Posterior vena cava (tissue), 2 donors: Measurements from ENCODE around the gene RSBN1L. TPM values are rescaled to one million over a fixed set of nuclear protein-coding genes. Genes with fewer than 3 reads are reported as not detected.
"Not testable (repeated sequence)": the region's sequence is repeated elsewhere in the genome, so short reads cannot be mapped to it uniquely, and the experiment has no call there.

Experiments
- DNase-seq: peaks from one replicate; pipeline ENCODE4 v3.0.0-alpha.2; 2020; ENCODE audit warnings: low spot score
- intact Hi-C, 2 donors: fragments of 100-400 bp; cut with DNase I; formaldehyde crosslinking; loops; one replicate each; pipeline versions ENCODE4 v1.14.1 to v1.14.2; 2022 to 2023
- total RNA-seq, 2 donors: library from RNA; stranded (reverse); fragmentation: NEBNext Ultra II Directional; extraction: Animal tissue kit (Norgen Biotek cat#: 25700); gene quantifications; one replicate each; pipeline ENCODE4 v1.2.1, GENCODE V29; 2021
- donor health status: DM: yes; HTN: yes; CAD: no.
- donor health status: DM: yes; HTN: yes; CAD: no.

RSBN1L gene
- total RNA-seq, 2 donors from 2014 or later: 19.2 to 19.8 TPM

DNA sequence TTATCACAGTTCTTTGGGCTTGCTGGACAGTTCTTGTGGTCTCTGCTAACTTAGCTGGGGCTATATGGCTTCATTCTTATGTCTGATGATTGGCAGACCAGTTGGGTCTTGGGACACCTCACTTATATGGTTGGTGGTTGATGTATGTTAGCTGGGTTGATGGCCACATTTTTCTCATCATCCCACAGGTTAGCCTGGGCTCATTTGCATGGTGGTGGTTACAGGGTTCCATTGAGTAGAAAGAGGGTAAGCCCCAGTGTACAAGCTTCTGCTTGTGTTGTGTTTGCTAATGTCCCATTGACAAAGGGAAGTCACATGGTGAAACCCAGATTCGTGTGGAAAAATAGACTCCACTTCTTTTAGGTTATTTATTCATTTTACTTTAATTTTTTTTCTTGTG, 61.3 kb downstream of the RSBN1L start:
- intact Hi-C loops: loop anchor here in 1 of 2 donors (5.0 kb wide), 1 partner anchor 100 kb away; no protein-coding TSS in a partner anchor

DNA sequence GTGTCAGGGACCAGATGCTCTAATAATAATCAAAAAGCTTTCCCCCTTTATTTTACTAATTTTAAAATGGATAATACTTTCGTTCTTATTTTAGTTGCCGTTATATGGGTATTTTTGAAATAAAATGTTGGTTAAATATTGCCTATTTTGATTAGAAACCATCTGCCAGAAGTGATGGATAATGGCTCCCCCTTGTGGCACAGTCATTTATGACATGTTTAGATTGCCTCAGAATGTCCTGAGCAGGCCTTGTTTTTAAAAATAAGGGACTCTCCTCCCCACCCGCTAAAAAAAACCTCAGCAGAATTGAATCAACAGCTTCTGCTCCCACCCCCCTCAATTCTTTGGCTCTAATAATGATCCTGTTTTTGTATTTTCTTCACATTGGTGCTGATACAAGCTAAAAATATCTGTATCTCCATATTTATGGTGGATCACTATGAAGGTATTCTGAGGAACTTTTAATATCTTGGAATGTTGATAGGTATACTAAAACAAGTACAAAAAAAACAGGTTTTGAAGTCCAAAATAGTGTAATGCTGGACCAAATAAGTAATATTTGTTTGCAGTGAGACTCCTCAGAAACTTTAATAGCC, 63.1 kb downstream of the RSBN1L start:
- intact Hi-C loops: loop anchor here (2.0 to 5.0 kb wide), 2 partner anchors 101 to 102 kb away; no protein-coding TSS in a partner anchor
- no peak for DNase-seq

More for the DNA sequence above, 61.3 kb downstream of the RSBN1L start:
- no peak for DNase-seq

DNA sequence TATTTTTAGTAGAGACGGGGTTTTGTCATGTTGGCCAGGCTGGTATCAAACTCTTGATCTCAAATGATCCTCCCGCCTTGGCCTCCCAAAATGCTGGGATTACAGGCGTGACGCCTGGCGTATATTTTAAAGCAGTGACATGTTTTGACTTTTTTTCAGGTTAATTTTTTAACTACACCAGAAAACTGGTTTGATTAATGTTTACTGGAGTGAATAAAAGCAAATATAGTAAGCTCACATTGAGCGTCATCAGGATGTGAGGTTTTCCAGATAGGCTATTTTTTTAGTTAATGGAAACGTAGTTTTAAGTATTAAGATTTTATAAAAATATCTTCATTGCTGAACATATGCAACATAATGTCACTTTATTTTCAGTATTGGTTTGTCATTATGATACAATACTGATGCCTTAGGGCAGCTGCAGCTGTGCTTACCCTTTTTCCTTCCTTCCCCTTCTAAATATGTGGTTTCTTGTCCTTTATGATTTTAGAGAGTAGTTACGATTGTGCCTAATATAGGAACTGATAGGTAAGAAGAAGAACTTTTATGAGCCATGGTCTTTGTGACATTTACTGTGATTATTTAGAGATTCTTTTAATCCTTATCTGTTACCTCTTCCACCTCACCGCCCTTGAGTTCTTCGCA, 64.7 kb downstream of the RSBN1L start:
- DNase-seq: no peak
- intact Hi-C loops: no loop called here

DNA sequence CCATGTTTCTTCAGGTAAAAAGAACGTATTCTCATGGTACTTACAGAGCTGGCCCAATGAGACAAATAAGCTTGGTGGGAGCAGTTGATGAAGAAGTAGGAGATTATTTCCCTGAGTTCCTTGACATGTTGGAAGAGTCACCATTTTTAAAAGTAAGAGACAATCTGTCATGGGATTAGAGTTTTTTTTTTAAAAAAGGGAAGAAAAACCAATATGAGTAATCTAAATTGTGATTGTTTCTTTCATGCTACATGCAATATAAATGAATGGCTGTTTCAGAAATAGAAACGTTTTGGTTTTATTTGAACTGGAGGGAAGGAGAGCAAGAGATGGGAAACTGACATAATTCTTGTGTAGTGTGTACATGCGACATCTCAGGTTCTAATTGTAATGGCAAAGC, 69.2 kb downstream of the RSBN1L start:
- intact Hi-C loops: no loop called here
- DNase-seq: no peak

DNA sequence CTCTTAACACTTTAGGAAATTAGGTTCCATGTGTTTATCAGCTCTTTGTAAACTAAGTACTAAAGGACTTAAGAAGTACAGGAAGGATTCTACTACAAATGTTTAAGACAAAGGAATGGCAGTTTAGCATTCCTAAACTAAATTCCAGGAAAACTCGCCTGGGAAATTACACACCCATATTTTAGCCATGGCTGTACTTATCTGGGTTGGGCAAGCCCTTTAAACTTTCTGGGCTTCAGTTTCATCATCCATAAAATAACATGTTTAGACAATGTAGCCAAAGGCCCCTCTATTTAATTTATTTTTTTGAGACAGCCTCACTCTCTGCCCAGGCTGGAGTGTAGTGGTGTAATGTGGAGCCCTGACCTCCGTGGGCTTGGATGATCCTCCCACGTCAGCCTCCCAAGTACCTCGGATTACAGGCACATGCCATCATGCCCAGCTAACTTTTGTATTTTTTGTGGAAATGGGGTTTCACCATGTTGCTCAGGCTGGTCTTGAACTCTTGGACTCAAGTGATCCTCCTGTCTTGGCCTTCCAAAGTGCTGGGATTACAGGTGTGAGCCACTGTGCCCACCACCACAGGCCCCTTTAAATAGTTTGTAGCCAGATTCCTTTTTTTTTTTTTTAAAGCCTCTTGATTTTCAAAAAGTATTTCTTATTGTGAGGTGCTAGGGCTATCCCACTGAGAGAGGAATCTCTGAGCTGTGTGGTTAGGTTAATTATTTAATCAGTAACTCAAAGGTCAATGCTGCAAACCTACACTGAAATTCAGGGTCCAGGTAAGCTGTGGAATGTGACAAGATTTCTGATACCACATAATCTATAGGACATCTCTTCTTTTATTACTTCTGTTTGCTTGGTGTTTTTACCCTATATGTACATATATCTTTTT, 69.9 kb downstream of the RSBN1L start:
- no peak for DNase-seq
- intact Hi-C loops: no loop called here

DNA sequence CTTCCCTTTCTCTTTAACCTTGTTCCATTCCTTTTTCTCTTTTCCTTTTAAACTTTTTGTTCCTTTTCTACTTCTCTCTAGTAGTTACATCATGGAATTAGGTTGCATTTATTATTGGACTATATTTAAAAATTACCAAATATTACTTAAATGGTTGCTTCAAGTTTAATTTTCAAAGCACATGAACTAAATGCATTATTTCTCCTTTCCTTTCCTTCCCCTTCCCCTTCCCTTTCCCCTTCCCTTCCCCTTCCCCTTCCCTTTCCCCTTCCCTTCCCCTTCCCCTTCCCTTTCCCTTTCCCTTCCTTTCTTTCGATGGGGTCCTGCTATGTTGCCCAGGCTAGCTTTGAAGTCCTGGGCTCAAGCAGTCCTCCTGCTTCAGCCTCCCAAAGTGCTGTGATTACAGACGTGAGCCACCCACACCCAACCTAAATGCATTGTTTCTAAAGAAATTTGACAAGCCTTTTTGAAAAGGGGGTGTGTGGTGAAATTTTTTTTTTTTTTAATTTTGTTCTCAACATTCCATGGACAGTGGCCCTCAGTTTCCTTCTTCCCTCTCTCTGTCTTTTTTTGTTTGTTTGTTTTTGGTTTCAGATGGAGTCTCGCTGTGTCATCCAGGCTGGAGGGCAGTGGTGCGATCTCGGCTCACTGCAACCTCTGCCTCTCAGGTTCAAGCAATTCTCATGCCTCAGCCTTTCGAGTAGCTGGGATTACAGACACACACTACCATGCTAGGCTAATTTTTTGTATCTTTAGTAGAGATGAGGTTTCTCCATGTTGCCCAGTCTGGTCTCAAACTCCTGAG, 70.7 kb downstream of the RSBN1L start:
- DNase-seq: no peak
- intact Hi-C loops: no loop called here

DNA sequence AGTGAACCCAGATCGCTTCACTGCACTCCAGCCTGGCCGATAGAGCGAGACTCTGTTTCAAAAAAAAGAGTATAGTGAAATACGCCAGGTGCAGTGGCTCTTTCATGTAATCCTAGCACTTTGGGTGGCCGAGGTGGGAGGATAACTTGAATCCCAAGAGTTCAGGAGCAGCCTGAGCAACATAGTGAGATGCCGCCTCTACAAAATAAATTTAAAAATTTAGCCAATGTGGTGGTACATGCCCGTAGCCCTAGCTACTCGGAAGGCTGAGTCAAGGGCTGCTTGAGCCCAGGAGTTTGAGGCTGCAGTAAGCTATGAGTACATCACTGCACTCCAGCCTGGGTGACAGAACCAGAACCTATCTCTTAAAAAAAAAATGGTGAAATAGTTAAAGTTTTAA, 74.1 kb downstream of the RSBN1L start:
- DNase-seq: no peak
- intact Hi-C loops: no loop called here

DNA sequence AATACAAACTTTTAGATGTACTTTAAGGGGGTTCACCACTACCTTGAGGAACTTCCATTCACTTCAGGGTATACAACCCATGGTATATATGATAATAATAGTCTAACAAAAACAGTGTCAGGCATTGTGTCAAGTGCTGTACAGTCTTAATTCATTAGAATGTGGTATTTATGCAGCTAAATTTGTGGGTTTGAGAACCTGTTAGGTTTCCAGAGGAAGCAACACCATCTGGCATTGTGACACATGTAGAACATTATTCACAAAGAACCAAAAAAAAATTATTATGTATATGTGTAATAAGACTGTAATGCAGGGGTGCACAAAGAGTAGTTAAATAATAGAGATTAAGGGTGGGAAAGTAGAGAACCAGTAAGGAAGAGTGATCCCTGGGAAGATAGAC, 75.6 kb downstream of the RSBN1L start:
- intact Hi-C loops: no loop called here
- no peak for DNase-seq

DNA sequence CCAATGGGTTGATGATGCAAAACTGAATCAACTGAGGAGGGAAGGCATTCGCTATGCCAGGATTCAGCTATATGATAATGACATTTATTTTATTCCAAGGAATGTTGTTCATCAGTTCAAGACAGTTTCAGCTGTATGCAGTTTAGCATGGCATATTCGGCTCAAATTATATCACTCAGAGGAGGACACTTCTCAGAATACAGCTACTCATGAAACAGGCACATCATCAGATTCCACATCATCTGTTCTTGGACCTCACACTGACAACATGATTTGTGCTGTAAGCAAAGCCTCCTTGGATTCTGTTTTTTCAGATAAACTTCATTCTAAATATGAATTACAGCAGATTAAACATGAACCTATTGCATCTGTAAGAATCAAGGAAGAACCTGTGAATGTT, 82.3 kb downstream of the RSBN1L start:
- intact Hi-C loops: no loop called here
- DNase-seq: no peak

DNA sequence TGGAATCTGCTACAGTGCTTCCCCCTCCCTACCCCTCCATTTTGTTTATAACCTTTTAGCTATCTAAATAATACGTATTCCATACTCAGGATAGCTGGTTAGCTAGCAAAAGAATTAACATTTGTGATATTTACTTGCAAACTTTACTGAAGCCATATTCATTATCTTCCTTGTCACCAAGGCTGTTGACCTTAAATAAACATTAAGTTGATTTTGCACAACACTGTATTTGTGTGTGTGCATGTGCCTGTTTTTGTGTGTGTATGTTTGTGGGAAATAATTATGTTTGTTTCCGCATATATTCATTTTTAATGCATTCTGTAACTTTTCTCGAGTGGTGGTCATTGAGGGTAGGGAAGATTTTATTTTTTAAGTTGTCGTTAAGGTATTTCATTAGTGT, 86.1 kb downstream of the RSBN1L start:
- intact Hi-C loops: no loop called here
- no peak for DNase-seq

DNA sequence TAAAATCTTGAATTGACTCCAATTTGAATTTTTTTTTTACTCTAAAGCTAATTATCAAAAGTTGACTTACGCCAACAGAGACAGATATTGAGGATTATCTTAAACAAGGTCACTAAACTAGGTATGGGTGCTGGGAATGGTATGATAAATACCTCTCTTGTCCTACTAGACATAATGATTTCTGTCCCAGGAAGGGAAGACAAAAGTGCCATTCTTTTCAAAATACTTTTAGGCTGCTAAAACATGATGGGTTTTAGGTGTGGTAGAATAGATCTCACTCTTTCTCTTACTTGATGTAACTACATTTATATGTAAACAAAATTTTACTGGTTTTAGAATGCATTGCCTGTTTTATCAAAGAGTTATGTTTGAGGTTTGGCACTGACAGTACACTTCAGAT, 86.9 kb downstream of the RSBN1L start:
- intact Hi-C loops: no loop called here
- DNase-seq: no peak

DNA sequence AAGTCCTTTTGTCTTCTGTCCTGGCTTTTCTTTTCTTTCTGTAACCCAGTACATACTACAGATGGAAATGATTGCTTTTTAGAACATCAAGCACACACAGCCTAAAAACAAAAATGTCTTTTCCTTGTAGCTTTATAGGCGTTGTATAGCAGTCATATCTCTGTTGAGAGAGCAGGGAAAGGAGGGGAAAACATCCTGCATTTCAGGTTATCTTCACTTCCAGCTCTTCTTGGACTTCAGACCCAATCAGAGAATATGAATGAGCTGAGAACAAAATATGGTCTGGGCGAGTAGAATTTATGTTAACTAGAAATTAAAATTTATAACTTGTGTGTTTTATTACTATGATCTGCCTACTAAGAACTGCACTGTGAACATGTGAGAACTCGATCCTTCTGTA, 87.3 kb downstream of the RSBN1L start:
- intact Hi-C loops: no loop called here
- DNase-seq: no peak

DNA sequence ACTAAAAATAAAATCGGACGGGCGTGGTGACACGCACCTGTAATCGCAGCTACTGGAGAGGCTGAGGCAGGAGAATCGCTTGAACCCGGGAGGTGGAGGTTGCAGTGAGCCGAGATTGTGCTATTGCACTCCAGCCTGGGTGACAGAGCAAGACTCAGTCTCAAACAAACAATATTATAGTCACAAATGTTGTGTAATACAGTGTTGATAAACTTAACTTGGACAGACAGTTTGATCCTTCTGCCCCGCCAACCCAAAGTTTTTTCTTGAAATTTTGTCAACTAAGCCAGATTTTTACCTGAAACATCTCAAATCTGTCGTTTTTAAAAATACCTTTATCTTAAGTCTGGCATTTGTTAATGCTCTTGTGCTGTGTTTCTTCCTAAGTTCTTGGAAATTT, 88.2 kb downstream of the RSBN1L start:
- intact Hi-C loops, DNase-seq: not testable (repeated sequence)

DNA sequence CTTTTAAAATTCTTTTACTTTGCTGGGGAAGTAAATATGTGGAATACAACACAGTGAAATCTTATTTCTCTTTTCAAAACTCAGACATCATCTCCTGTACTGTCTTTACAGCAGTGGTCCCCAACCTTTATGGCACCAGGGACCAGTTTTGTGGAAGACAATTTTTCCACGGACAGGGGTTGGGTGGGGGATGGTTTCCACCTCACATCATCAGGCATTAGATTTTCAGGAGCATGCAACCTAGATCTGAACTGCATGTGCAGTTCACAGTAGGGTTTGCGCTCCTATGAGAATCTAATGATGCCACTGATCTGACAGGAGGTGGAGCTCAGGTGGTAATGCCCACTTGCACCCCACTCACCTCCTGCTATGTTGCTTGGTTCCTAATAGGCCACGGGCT, 89.8 kb downstream of the RSBN1L start:
- intact Hi-C loops: loop anchor here in 1 of 2 donors (5.0 kb wide), 1 partner anchor 264 kb away; no protein-coding TSS in a partner anchor
- no peak for DNase-seq

DNA sequence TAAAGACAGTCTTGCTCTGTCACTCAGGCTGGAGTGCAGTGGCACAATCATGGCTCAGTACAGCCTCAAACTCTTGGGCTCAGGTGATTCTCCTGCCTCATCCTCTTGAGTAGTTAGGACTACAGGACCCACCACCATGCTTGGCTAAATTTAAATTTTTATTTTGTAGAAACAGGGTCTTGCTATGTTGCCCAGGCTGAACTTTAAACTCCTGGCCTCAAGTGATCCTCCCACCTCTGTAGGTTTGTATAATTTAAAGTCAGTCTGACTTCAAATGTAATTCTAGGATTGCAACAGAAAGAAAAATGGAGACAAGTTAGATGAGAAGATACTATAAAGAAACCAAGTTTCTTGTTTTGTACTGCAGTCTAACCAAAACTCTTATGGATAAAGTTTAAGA, 90.5 kb downstream of the RSBN1L start:
- no peak for DNase-seq
- intact Hi-C loops: loop anchor here in 1 of 2 donors (5.0 kb wide), 1 partner anchor 264 kb away; no protein-coding TSS in a partner anchor

DNA sequence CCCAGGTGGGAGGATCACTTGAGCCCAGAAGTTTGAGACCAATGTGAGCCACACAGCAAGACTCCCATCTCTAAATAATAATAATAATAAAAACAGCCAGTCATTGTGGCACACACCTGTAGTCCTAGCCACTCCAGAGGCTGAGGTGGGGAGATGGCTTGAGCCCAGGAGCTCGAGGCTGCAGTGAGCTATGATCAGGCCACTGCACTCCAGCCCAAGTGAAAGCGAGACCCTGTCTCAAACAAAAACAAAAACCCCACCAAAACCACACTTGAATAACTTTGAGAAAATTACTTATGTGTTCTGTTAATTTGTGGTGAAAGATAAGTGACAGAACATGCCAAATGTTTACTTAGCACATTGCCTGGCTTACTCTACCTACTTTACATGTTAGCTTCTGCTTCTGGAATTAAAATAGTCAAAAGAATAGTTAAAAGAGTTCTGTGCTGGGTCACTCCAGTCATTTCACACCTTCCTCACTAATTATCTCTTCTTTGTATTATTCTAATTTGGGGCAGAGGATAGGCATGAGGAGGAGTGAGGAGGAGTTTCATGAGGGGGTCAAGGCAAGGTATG, 92.2 kb downstream of the RSBN1L start:
- intact Hi-C loops: loop anchor here in 1 of 2 donors (5.0 kb wide), 1 partner anchor 266 kb away; no protein-coding TSS in a partner anchor
- no peak for DNase-seq

DNA sequence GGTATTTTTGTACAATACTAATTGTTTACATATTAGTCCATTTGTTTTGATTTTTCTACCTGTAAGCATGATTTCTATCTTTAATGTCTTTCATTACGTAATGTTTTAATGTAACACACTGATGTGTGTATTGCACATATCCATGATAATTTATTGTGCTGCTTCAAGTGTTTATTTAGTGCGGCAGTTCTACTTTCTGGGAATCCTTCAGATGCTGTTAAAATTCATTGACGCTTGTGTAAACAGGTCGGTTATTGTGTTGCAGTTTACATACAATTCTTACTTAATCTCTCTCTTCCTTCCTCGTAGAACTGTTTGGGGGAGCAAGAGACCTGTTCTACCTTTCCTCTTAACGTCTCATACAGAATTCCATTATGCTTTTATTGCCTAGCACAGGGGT, 95.1 kb downstream of the RSBN1L start:
- no peak for DNase-seq
- intact Hi-C loops: no loop called here

DNA sequence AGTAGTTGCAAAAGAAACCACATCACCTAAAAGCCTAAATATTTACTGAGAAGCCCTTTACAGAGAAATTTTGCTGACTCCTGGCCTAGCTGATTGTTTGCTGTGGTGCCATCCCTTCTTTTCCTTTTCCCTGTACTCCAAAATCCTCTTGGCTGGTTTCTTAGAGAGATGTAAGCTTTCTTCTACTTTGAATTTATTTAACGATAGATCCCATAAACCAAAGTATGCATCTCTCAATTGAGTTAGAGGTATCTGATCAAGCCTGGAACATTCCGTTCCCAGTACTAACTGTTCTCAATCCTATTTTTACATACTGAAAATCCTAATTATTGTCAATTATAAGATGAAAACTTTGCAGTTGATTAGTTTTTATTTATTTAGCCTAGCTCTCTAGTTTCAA, 95.7 kb downstream of the RSBN1L start:
- intact Hi-C loops: no loop called here
- no peak for DNase-seq

DNA sequence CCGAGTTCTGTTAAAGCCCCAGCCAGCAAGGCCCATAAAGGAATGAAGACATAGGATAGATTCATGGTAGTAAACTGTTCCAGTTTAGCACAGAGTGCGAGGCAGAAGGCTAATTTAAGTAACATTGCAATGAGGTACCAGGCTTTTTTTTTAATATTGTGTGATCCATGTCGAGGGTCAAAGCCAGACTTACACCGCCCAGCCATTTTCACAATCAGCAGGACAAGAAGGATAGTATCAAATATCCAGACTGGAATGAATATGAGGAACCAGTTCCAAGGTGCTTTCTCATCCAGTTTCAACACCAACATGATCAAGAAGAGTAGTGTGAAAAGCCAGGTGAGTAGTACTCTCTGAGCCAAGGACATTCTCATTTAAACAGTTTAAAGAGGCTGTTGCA, 97.7 kb downstream of the RSBN1L start:
- intact Hi-C loops: no loop called here
- DNase-seq: no peak
